Liver (tissue), 3 donors: Measurements from ENCODE around the gene VOPP1.

Source experiments
- CTCF ChIP-seq: fragments of 150-350 bp; IDR thresholded peaks from 2 replicates; pipeline ENCODE4 v1.5.1; 2017; ENCODE audit warnings: improper control_type of control experiment, low read depth, low read length; ENCODE audit not compliant: missing input control
- JUND ChIP-seq, 2 donors: IDR thresholded peaks; 2 replicates each; pipeline ENCODE4 v1.6.1; 2016; ENCODE audit warnings: antibody characterized with exemption in 2 of 2
- MAX ChIP-seq: IDR thresholded peaks from 2 replicates; pipeline ENCODE4 v1.6.1; 2016; ENCODE audit warnings: antibody characterized with exemption
- NR2F2 ChIP-seq: IDR thresholded peaks from 2 replicates; pipeline ENCODE4 v1.6.1; 2016; ENCODE audit warnings: antibody characterized with exemption
- RAD21 ChIP-seq, 2 donors: IDR thresholded peaks; 2 replicates each; pipeline ENCODE4 v1.6.1; 2016; ENCODE audit warnings: antibody characterized with exemption in 2 of 2, mild to moderate bottlenecking in 2 of 2
- RXRA ChIP-seq, 2 donors: IDR thresholded peaks; 2 replicates each; pipeline ENCODE4 v1.6.1; 2017 to 2018; ENCODE audit warnings: antibody characterized with exemption in 2 of 2, mild to moderate bottlenecking in 1 of 2
- YY1 ChIP-seq: IDR thresholded peaks from 2 replicates; pipeline ENCODE4 v1.6.1; 2016; ENCODE audit warnings: antibody characterized with exemption, mild to moderate bottlenecking
- donor health status: healthy.
- donor health status: healthy.

DNA sequence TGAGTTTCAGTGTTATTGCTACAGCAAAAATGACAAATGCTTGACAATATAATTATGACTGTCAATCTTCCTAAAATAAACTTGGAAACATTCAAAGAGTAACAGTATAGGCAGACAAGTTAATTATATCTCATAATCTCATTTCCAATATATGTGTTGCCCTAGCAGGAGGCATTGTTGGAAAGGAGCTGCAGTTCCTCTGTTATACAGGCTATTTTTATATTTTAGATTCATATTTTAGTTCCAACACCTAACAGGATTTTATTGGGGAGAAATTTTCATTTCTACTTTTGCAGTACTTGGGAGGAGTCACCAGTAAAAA is 19.3 kb downstream of the VOPP1 start:
- TF ChIP-seq CTCF: no peak
- no peak for TF ChIP-seq JUND (IDR thresholded peaks at IDR 0.05)
- no peak for TF ChIP-seq NR2F2
- no peak for TF ChIP-seq YY1
- TF ChIP-seq RXRA (IDR thresholded peaks at IDR 0.05): no peak
- no peak for TF ChIP-seq RAD21 (IDR thresholded peaks at IDR 0.05)
- no peak for TF ChIP-seq MAX
